Neural cell (in vitro differentiated cells): ENCODE data around the gene PSMD11.

ENCODE experiments used
- CTCF ChIP-seq: fragments of 450-650 bp; IDR thresholded peaks from 2 replicates; pipeline ENCODE4 v1.5.1; 2014; ENCODE audit warnings: antibody characterized with exemption, mild to moderate bottlenecking, moderate library complexity; ENCODE audit not compliant: poor library complexity, severe bottlenecking
- EP300 ChIP-seq: fragments of 450-650 bp; conservative IDR thresholded peaks from 2 replicates; pipeline ENCODE4 v1.6.1; 2014; ENCODE audit warnings: antibody characterized with exemption, mild to moderate bottlenecking, moderate library complexity; ENCODE audit not compliant: poor library complexity, severe bottlenecking
- MXI1 ChIP-seq: fragments of 450-650 bp; conservative IDR thresholded peaks from 2 replicates; pipeline ENCODE4 v1.6.1; 2014; ENCODE audit warnings: antibody characterized with exemption, mild to moderate bottlenecking; ENCODE audit not compliant: poor library complexity, severe bottlenecking
- POLR2AphosphoS5 ChIP-seq: IDR thresholded peaks from 2 replicates; pipeline ENCODE4 v1.6.1; 2012
- TAF1 ChIP-seq: IDR thresholded peaks from 2 replicates; pipeline ENCODE4 v1.6.1; 2012; ENCODE audit warnings: low read depth
- TF ChIP-seq, protein P1 (sequence below): IDR thresholded peaks from 2 replicates; pipeline ENCODE4 v1.6.1; 2012; ENCODE audit warnings: borderline replicate concordance

GRCh38 chr17:32494621-32495358, 50.5 kb downstream of the PSMD11 start:
- no peak for TF ChIP-seq CTCF
- TF ChIP-seq, protein P1, sequence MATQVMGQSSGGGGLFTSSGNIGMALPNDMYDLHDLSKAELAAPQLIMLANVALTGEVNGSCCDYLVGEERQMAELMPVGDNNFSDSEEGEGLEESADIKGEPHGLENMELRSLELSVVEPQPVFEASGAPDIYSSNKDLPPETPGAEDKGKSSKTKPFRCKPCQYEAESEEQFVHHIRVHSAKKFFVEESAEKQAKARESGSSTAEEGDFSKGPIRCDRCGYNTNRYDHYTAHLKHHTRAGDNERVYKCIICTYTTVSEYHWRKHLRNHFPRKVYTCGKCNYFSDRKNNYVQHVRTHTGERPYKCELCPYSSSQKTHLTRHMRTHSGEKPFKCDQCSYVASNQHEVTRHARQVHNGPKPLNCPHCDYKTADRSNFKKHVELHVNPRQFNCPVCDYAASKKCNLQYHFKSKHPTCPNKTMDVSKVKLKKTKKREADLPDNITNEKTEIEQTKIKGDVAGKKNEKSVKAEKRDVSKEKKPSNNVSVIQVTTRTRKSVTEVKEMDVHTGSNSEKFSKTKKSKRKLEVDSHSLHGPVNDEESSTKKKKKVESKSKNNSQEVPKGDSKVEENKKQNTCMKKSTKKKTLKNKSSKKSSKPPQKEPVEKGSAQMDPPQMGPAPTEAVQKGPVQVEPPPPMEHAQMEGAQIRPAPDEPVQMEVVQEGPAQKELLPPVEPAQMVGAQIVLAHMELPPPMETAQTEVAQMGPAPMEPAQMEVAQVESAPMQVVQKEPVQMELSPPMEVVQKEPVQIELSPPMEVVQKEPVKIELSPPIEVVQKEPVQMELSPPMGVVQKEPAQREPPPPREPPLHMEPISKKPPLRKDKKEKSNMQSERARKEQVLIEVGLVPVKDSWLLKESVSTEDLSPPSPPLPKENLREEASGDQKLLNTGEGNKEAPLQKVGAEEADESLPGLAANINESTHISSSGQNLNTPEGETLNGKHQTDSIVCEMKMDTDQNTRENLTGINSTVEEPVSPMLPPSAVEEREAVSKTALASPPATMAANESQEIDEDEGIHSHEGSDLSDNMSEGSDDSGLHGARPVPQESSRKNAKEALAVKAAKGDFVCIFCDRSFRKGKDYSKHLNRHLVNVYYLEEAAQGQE: no peak
- no peak for TF ChIP-seq POLR2AphosphoS5
- TF ChIP-seq TAF1: no peak
- no peak for TF ChIP-seq MXI1
- TF ChIP-seq EP300: no peak
